Fibroblast of lung (primary cell): ENCODE data around the gene TMEM184B. TPM values are rescaled to one million over a fixed set of nuclear protein-coding genes. Genes with fewer than 3 reads are reported as not detected.

Experiments
- DNase-seq, 2 donors: peaks; one replicate each; pipeline versions ENCODE4 v3.0.0 to v3.0.0-alpha.2; 2010; ENCODE audit warnings: low read depth in 2 of 2
- H2AFZ ChIP-seq: 2 replicates; pipeline ENCODE4 v1.5.1; 2012; ENCODE audit warnings: low read length, control low read depth, inconsistent platforms
- H3K27ac ChIP-seq: 2 replicates; pipeline ENCODE4 v1.5.1; 2011; ENCODE audit warnings: low read length, control low read depth; ENCODE audit not compliant: insufficient read depth
- H3K27me3 ChIP-seq: 2 replicates; pipeline ENCODE4 v1.5.1; 2011; ENCODE audit warnings: mild to moderate bottlenecking, low read length; ENCODE audit not compliant: control insufficient read depth, insufficient read depth
- H3K36me3 ChIP-seq: 2 replicates; pipeline ENCODE4 v1.5.1; 2011; ENCODE audit warnings: low read length; ENCODE audit not compliant: control insufficient read depth, insufficient read depth
- H3K4me1 ChIP-seq: 2 replicates; pipeline ENCODE4 v1.5.1; 2011; ENCODE audit warnings: low read length; ENCODE audit not compliant: control insufficient read depth, insufficient read depth; ENCODE audit errors: extremely low read depth
- H3K4me2 ChIP-seq: 2 replicates; pipeline ENCODE4 v1.5.1; 2011; ENCODE audit warnings: low read length, control low read depth; ENCODE audit not compliant: insufficient read depth; ENCODE audit errors: extremely low read depth
- H3K4me3 ChIP-seq, 4 experiments: fragments of 200-600 bp in 1 of 4; sonication (generic) in 1 of 4; replicated peaks in 1 of 4; 2 replicates each; pipeline ENCODE4 v1.5.1; 2011 to 2016; ENCODE audit warnings: low read length in 4 of 4, low read depth in 3 of 4, mild to moderate bottlenecking in 3 of 4, control low read depth in 2 of 4, inconsistent platforms in 1 of 4, mixed read lengths in 1 of 4; ENCODE audit not compliant: insufficient read depth in 1 of 4; ENCODE audit errors: control extremely low read depth in 1 of 4
- H3K79me2 ChIP-seq: 2 replicates; pipeline ENCODE4 v1.5.1; 2012; ENCODE audit warnings: mild to moderate bottlenecking, low read length, inconsistent platforms; ENCODE audit not compliant: control insufficient read depth, insufficient read depth
- H3K9ac ChIP-seq: 2 replicates; pipeline ENCODE4 v1.5.1; 2011; ENCODE audit warnings: mild to moderate bottlenecking, low read length, control low read depth; ENCODE audit not compliant: insufficient read depth
- H3K9me3 ChIP-seq: 2 replicates; pipeline ENCODE4 v1.5.1; 2012; ENCODE audit warnings: low read depth, low read length; ENCODE audit not compliant: control insufficient read depth, insufficient read depth
- H4K20me1 ChIP-seq: 2 replicates; pipeline ENCODE4 v1.5.1; 2011; ENCODE audit warnings: low read length; ENCODE audit not compliant: control insufficient read depth, insufficient read depth; ENCODE audit errors: extremely low read depth
- CTCF ChIP-seq, 2 donors: IDR thresholded peaks in 1 of 2; conservative IDR thresholded peaks in 1 of 2; 1 replicate in 1 of 2; 2 replicates in 1 of 2; pipeline ENCODE4 v1.5.1; 2011 to 2012; ENCODE audit warnings: low read length in 2 of 2, control low read depth in 1 of 2, inconsistent platforms in 1 of 2, low read depth in 1 of 2, mild to moderate bottlenecking in 1 of 2
- EZH2 ChIP-seq: IDR thresholded peaks from 2 replicates; pipeline ENCODE4 v1.5.1; 2012; ENCODE audit warnings: low read length, control low read depth, mild to moderate bottlenecking; ENCODE audit errors: missing control alignments
- polyA plus RNA-seq, 2 donors: library from polyadenylated mRNA; depleted of rRNA in 1 of 2; stranded (reverse) in 1 of 2; unstranded in 1 of 2; fragments of >200 nt; gene quantifications; 2 replicates each; pipeline ENCODE4 v1.2.1, GENCODE V29; 2011 to 2012; ENCODE audit warnings: missing spikeins in 1 of 2
- total RNA-seq: library from RNA; depleted of rRNA; stranded (reverse); fragments of >200 nt; gene quantifications from 2 replicates; pipeline ENCODE4 v1.2.1, GENCODE V29; 2014

Gene TMEM184B
- total and polyA plus RNA-seq, 2 donors (not counting 1 experiment from before 2014, with no cell fraction given), result 28.2 to 37.2 TPM

GRCh38 chr22:38258895-38259294 is 13.9 kb downstream of the TMEM184B start:
- TF ChIP-seq EZH2, result no peak
- TF ChIP-seq CTCF (conservative IDR thresholded peaks at IDR 0.05 in 1 of 2, IDR thresholded peaks at IDR 0.05 in 1 of 2; ENCODE audit: low read depth in 1 of 2, low read length in 2 of 2), result no peak
- no peaks in the 10 kb centered on the region for H4K20me1 ChIP-seq
- no peak overlapping the region for H3K4me2 ChIP-seq
- DNase-seq, result peak in 1 of 2 donors; percentile 78
- H3K4me3 ChIP-seq, result no peak overlapping the region
- peak overlapping the region; percentile 67 for H3K27ac ChIP-seq
- H3K4me1 ChIP-seq, result peaks cover 18% of the 10 kb centered on the region
- H3K79me2 ChIP-seq, result peaks cover 57% of the 10 kb centered on the region
- H3K27me3 ChIP-seq, result no peaks in the 10 kb centered on the region
- no peaks in the 10 kb centered on the region for H3K36me3 ChIP-seq
- H3K9me3 ChIP-seq, result no peaks in the 10 kb centered on the region
- H2AFZ ChIP-seq, result no peak overlapping the region
- H3K9ac ChIP-seq, result no peak overlapping the region

- TF ChIP-seq CTCF (conservative IDR thresholded peaks at IDR 0.05 in 1 of 2, IDR thresholded peaks at IDR 0.05 in 1 of 2; ENCODE audit: low read depth in 1 of 2, low read length in 2 of 2) (no peak), EZH2 (no peak)
- Histone ChIP-seq H3K9ac (peak overlapping the region; percentile 11), H3K36me3 (no peaks in the 10 kb centered on the region), H3K4me1 (peaks cover 18% of the 10 kb centered on the region), H2AFZ (no peak overlapping the region), H4K20me1 (no peaks in the 10 kb centered on the region), H3K79me2 (peaks cover 57% of the 10 kb centered on the region), H3K4me2 (peak overlapping the region; percentile 67), H3K9me3 (no peaks in the 10 kb centered on the region), H3K27ac (peak overlapping the region; percentile 84), H3K4me3 (peak overlapping the region in 3 of 4 experiments; percentile 2 to 41 (median 25)), H3K27me3 (no peaks in the 10 kb centered on the region)
- no peak for DNase-seq
Observed at GRCh38 chr22:38257650-38258250, 15.1 kb downstream of the TMEM184B start.

GRCh38 chr22:38257181-38257580 is 15.6 kb downstream of the TMEM184B start:
- H3K4me2 ChIP-seq, result peak overlapping the region; percentile 67
- H2AFZ ChIP-seq, result no peak overlapping the region
- no peaks in the 10 kb centered on the region for H3K9me3 ChIP-seq
- H3K36me3 ChIP-seq, result no peaks in the 10 kb centered on the region
- peak overlapping the region; percentile 11 for H3K9ac ChIP-seq
- H3K27me3 ChIP-seq, result no peaks in the 10 kb centered on the region
- peak overlapping the region; percentile 2 to 41 (median 24) for H3K4me3 ChIP-seq
- no peaks in the 10 kb centered on the region for H4K20me1 ChIP-seq
- TF ChIP-seq CTCF (conservative IDR thresholded peaks at IDR 0.05 in 1 of 2, IDR thresholded peaks at IDR 0.05 in 1 of 2; ENCODE audit: low read depth in 1 of 2, low read length in 2 of 2) (no peak), EZH2 (no peak)
- peaks cover 18% of the 10 kb centered on the region for H3K4me1 ChIP-seq
- peak overlapping the region; percentile 84 for H3K27ac ChIP-seq
- peak; percentile 61 to 81 for DNase-seq
- H3K79me2 ChIP-seq, result peaks cover 62% of the 10 kb centered on the region
